Measurements from ENCODE around the gene TAC1.

- TF ChIP-seq CTCF (IDR thresholded peaks at IDR 0.05) (no peak), POLR2AphosphoS5 (IDR thresholded peaks at IDR 0.05; ENCODE audit: low read depth, low read length) (no peak), SIN3A (IDR thresholded peaks at IDR 0.05; ENCODE audit: borderline replicate concordance, insufficient read depth, low read depth, low read length) (no peak)
Observed at GRCh38 chr7:97771576-97771975, 39.7 kb downstream of the TAC1 start.

All from Panc1 (cell line).